Right forelimb (tissue), 1 donor: ENCODE measurements around the gene TMEM130.
"Not testable (repeated sequence)": the region's sequence is repeated elsewhere in the genome, so short reads cannot be mapped to it uniquely, and the experiment has no call there.

ENCODE experiments used
- DNase-seq: peaks from one replicate; pipeline ENCODE4 v3.0.0-alpha.2; 2018

The TMEM130 gene

DNA sequence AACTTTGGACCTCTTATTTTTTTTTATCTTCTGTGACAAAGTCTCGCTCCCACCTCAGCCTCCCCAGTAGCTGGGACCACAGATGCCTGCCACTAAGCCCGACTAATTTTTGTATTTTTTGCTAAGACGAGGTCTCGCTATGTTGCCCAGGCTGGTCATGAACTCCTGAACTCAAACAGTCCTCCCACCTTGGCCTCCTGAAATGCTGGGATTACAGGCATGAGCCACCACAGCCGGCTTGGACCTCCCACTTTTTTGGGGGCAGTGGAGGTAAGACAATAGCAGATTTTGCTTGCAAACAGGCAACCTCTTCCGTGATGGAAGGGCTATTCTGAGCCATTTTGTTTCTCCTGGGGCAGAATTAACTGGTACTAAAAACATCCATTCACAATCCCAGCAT lies 7.3 kb upstream of the TMEM130 start:
- DNase-seq: no peak

DNA sequence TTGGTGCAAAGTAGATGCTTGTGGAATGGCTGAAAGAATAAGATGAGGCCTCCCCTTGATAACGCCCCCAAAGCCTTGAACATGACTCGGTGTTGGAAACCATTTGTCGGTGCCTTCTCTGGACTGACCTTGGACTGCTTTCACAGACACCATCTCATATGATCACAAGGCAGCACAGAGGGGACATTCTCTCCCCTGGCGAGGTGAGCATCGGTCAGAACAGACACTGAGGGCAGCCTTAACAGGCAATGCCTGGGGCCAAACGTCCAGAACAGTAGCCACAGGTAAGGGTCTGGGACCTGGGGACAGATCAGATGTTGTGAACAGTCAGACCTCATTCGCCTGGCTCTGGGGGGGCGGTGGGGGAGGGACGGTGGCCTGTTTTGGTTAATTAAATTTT lies 5.7 kb upstream of the TMEM130 start:
- DNase-seq: no peak

DNA sequence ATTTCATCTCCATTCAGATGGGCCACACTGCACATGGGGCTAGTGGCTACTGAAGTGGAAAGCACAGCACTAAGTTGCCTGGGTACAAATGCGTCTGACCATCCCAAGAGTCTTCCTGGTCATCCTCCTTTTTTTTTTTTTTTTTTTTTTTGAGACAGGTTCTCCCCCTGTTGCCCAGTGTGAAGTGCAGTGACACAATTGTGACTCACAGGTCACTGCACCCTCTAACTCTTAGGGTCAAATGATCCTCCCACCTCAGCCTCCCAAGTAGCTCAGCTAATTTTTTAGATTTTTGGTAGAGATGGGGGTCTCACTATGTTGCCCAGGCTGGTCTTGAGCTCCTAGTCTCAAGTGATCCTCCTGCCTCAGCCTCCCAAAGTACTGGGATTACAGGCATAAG lies 5.1 kb upstream of the TMEM130 start:
- no peak for DNase-seq

DNA sequence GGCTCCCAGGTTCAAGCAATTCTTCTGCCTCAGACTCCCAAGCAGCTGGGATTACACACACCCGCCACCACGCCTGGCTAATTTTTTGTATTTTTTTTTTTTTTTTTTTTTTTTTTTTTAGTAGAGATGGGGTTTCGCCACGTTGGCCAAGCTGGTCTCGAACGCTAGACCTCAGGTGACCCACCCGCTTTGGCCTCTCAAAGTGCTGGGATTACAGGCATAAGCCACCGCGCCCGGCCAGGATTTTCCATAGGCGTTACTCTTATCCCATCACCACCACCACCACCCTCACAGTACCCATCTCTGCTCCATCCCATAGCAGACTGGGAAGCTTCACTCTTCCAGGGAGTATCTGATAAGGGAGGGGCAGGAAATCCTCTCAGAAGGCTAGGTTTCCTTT lies 3.8 kb upstream of the TMEM130 start:
- not testable (repeated sequence) for DNase-seq

DNA sequence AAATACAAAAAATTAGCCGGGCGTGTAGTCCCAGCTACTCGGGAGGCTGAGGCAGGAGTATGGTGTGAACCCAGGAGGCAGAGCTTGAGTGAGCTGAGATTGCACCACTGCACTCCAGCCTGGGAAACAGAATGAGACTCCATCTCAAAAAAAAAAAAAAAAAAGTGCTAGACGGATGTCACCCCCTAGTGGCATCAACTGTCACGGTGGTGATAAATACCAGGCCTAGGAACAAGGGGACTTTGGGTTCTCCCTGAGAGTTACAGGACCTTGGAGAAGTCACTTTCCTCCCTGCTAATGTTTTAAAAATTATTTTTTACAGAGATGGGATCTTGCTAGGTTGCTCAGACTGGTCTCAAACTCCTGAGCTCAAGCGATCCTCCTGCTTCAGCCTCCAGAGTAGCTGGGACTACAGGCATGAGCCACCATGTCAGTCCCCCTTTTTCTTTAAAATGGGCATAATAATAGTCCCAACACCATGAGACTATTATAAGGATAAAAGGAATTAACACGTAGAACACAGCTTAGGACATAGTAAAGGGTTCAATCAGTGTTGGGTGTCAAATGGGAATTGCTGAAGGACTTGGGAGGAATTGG lies 2.6 kb upstream of the TMEM130 start:
- no peak for DNase-seq

DNA sequence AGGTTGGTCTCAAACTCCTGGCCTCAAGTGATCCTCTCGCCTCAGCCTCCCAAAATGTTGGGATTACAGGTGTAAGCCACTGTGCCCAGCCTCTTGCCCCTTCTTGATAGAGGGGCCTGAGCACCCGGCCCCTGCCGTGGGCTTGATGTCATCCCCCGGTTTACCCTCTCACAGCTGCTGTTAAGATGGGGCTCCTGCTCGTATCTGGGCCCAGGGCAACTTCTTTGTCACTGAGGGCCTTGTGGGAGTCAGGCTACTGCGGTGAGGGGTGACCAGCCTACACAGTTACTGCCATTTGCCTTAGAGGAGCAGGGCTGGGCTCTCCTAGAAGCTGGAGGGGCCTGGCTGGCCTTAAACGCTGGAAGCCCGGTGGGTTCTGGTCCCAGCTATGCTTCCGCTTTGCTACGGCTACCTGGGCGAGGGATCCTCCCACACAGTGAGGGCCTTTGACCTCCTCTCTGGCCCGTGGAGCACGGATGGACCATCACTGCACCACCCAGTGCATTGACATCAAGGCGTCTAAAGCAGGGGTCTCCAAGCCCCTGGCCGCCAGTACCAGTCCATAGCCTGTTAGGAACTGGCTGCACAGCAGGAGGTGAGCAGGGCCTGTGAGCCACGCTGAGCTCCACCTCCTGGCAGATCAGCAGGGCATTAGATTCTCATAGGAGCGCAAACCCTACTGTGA lies 1.1 kb upstream of the TMEM130 start:
- no peak for DNase-seq

DNA sequence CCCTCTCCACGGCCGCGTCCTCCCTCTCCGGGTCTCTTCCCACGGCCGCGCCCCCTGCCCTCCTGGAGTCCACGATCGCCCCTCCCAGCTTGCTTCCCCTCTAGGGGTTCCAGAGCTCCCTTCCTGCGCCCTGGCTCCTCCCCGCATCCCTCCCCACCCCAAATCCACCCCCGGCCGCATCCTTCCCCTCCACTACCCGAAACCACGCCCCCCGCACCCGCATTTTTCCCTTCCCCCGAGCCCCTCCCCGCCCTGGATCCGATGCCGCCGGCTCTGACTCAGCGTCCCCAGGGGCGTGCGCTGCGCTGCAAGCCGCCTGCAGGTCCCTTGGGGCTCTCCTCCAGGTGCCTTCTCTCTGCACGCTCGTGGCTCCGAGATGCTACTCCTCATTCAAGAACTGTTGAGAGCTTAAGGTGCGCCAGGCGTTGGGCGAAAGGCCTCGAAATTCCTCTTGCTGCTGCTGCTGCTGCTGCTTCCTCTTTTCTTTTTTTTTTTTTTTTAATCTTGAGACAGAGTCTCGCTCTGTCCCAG lies 372 bp upstream of the TMEM130 start:
- peak; percentile 67 for DNase-seq

DNA sequence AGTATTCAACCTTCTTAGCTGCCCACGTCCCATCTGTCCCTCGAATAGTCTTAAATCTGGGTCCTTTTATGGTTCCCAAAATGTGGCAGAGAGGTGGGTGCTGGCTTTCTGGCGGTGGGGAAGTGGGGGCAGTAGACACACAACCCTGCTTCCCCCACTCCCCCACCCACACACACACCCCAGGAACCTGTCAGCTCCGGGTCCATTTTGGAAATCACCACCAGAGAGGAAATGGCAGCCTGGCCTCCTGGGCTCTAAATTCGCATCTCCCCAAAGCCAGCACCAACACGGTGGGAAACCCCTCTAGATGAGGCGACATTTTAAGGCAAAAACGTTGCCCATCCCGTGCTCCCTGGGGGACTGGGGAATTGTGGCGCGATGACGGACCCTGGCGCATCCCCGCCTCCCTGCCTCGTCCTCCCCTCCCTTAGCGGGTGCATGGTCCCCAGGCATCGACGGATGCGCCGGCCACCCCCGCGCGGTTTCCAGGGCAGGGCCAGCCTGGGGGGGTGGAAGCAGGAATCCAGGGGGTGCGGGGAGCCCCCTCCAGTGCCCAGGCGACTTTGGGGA lies 702 bp downstream of the TMEM130 start:
- no peak for DNase-seq

DNA sequence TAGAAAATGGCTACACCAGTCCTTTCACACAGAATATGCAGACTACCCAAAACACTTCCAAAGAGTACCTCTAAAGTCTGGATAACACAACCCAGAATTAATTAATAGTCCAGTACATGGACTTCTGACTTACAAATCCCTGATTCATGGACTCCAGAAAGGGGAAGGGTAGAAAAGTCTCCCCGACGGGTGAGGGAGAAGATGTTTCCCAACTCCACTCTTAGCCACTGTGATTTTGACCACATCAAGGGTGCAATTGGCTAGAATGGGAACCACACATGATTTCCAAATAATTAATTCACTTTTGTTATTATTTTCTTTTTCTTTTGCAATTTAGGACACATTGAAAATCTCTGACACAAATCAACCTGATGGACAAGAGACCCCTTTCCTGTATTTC lies 1.4 kb downstream of the TMEM130 start:
- no peak for DNase-seq

DNA sequence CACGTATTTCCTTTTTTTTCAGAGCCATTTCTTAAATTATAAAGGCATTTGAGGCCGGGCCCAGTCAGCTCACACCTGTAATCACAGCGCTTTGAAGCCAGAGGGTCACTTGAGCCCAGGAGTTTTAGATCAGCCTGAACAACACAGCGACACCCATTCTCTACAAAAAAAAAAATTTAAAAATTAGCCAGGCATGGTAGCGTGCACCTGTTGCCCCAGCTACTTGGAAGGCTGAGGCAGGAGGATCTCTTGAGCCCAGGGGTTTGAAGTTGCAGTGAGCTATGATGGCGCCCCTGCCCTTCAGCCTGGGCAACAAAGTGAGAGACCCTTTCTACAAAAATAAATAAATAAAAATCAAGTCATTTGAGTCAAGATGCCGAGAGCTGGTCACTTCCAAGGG lies 3.0 kb downstream of the TMEM130 start:
- DNase-seq: no peak

DNA sequence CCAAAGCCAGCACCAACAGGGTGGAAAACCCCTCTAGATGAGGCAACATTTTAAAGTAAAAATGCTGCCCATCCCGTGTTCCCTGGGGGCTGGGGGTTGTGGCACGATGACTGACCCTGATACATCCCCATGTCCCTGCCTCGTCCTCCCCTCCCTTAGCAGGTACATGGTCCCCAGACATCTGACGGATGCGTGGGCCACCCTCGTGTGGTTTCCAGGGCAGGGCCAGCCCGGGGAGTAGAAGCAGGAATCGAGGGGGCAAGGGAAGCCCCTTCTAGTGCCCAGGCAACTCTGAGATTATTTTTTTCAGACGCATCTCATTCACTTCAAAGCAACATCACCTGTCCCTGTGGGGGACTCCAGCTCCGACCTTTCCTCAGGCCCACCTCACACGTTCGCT lies 3.5 kb downstream of the TMEM130 start:
- no peak for DNase-seq

DNA sequence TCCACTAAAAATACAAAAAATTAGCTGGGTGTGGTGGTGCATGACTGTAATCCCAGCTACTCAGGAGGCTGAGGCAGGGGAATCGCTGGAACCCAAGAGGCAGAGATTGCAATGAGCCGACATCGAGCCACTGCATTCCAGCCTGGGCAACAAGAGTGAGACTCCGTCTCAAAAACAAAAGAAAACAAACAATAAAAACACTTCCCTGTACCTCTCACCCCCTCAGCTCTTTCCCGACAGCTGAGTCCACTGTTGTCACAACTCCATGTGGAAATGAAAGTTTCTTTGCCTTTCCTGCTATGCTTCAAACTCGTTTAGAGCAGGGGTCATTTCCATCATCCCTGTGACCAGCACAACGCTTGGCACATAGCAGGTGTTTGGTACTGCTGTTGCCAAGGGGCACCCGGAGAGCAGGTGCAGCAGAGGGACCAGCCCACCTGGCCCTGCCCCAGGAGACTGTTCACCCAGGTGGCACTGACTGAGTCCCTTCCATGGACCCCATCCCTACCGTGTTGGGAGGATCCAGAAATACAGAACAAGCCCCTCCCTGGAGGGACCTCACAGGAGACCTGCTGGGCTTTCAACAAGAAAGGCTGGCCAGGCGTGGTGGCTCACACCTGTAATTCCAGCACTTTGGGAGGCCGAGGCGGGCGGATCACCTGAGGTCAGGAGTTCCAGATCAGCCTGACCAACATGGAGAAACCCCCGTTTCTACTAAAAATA lies 4.9 kb downstream of the TMEM130 start:
- DNase-seq: no peak

DNA sequence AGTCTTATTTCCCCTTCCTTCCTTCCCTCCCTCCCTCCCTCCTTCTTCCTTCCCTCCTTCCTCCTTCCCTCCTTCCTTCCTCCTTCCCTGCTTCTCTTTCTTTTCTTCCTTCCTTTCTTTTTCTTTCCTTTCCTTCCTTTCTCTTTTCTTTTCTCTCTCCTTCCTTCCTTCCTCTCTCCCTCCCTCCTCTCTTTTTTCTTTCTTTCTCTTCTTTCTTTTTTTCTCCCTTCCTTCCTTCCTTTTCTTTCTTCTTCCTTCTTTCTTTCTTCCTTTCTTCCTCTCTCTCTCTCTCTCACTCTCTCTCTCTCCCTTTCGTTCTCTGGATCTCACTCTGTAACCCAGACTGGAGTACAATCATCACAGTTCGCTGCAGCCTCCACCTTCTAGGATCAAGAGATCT lies 6.2 kb downstream of the TMEM130 start:
- DNase-seq: no peak

DNA sequence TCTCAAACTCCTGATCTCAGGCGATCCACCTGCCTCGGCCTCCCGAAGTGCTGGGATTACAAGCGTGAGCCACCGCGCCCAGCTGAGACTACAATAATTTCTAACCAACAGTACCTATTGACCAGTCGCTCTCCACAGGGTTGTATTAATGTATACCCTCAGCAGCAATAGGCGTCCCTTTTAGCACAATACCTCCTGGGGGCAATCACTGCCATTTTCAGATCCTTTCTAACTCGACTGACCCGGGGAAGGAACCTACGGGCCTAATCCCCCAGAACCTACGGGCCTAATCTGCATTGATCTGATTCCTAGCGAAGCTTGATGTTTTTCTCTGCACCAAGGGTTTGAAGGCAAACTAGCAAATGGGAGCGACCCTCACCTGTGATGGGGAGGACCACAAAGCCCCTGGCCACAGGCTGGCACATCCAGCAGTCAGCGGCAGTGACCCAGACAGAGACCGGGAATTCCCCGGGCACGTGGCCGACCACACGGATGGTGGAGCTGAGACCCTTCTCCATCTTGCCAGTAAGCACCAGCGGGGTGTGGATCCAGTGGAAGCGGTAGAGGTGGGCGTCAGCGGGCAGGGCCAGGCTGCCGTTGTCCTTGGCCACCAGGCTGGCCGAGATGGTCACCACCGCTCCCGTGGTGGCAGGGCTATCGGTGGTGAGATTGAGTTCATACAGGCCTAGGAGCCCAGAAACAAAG lies 6.9 kb downstream of the TMEM130 start:
- no peak for DNase-seq

DNA sequence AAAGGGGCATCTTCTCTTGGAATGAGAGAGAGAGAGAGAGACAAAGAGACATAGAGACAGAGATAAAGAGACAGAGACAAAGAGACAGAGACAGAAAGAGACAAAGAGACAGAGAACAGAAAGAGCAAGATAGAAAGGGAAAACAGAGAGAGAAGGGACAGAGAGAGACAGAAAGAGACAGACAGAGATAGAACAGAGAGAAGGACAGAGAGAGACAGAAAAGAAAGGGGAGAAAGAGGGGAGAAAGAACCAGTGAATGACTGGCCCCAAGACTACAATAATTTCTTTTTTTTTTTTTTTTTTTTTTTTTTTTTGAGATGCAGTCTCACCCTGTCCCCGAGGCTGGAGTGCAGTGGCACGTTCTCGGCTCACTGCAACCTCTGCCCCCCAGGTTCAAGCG lies 7.6 kb downstream of the TMEM130 start:
- no peak for DNase-seq

DNA sequence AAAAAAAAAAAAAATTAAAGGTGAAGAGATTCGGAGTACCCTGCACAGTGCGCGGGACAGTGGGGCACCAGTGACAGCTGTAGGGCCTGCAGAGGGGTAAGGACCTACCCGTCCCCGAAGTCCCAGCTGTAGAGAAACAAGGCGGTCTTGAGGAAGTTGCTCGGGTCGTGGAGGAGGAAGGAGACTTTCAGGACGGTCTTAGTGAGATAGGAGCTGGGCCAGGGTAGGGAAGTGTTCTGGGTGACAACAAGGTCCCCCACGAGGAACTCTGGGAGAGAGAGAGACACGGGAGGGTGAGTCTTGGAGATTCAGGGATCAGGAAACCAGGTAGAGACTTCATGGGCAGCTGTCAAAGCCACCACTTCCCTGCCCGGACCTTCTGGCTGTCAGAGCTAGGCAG lies 9.7 kb downstream of the TMEM130 start:
- DNase-seq: no peak

DNA sequence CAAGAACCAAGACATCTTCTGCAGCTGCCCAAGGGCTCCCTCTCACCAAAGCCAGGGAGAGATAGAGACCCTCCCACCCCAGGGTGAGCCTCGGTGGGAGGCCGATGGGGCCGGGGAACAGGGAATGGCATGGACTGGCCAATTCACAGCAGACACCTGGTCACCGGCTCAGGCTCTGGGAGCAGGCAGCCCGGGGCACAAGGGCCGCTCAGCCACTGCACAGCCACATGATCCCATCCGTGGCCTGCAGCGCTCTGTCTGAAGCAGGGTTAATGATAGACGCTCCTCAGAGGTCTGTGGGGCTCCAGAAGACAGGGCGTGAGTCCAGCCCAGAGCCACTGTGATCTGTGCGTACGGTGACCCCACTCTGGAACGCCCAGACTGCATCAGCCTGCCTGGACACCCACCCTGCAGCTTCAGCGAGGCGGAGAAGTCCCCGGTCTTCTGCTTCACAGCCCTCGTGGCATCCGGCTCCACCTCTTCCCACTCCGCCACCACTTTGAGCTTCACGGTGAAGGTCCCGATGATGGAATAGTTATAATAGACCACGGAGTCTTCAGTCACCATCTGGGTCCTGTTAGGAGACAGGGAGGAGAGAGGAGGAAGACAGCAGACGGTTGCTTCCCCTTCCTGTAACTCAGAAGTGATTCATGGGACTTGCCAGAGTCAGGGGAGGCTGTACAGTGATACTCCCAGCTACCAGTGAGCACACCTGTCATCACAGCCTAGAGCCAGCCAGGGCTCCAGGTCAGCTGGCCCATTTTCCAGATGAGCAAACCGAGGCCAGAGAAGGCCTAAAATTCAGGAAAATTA lies 14.0 kb downstream of the TMEM130 start:
- no peak for DNase-seq

DNA sequence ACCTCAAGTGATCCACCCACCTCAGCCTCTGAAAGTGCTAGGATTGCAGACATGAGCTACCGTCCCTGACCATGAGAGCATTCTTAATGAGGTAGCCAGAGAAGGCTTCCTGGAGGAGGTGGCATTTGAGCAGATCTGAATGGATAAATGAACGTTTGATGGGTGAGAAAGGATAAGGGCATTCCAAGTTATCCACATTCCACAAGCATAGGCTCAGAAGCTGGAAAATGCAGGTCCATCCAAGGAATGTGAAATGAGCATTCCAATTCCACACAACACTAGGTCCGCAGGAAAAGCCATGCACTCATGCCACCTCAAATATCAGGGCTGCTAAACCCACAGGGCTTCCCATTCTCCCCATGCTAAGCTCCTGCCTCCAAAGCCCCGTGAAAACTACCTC lies 17.0 kb downstream of the TMEM130 start:
- DNase-seq: no peak

DNA sequence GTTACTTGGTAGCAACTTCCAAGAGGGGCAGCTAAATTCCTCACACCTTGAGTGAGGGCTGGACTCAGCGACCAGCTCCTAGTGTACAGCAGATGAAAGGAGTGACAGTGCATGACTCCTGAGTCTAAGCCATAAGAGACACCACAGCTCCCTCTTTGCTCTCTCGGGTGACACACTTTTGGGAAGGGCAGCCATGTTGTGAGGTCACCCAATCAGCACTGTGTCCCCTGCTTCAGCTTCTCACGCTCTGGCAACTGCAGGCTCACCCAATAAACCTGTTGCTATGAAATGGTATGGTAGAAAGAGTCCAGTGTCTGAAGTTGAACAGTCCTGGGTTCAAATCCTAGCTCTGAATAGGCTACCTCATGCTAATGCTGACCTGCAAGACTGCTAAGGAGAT lies 20.9 kb downstream of the TMEM130 start:
- DNase-seq: no peak

DNA sequence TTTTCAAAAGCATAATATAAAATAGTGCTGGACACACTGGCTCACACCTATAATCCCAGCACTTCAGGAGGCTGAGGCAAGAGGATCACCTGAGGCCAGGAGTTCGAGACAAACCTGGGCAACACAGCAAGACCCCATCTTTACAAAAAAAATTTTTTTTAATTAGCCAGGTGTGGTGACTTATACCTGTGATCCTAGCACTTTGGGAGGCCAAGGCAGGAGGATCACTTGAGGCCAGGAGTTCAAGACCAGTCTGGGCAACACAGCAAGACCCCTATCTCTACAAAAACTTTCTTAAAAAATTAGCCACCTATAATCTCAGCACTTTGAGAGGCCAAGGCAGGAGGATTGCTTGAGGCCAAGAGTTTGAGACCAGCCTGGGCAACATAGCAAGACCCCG lies 27.3 kb downstream of the TMEM130 start:
- not testable (repeated sequence) for DNase-seq

DNA sequence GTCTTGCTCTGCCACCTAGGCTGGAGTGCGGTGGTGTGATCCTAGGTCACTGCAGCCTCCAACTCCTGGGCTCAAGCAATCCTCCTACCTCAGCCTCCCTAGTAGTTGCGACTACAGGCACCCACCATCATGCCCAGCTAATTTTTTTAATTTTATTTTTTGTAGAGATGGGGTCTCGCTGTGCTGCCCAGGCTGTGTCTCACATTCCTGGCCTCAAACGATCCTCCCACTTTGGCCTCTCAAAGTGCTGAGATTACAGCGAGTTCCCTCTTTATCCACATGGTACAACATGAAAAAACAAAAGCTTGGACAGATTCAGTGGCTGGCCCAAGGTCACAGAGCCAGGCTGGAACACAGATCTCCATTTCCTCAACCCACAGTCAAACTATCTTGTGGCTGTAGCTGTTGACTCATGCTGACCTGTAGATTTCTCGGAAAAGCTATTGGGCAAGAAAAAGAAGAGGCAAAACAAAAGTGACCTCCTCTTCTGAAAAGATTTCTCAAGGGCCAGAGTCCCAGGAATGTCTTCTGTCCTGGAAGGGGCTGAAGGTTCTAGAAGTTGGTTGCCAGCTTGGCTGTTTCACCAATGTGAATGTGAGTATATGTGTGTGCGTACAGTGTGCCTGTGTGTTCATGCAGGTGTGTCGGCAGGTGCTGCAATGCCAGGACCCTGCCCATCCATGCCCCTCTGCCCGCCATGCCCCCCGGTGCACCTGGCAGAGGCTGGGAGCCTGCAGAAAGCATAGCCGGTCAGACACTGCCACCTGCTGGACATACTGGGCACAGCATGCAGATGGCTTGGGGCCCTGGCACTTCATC lies 28.4 kb downstream of the TMEM130 start:
- peak; percentile 76 for DNase-seq
